Thyroid gland (tissue), 4 donors: ENCODE measurements around the gene PBX2.

ENCODE experiments used
- CTCF ChIP-seq, 6 experiments: fragments of 200-600 bp in 3 of 6; fragments of 450-650 bp in 3 of 6; sonication (generic) in 3 of 6; IDR thresholded peaks; one replicate each; pipeline ENCODE4 v1.5.1; 2016 to 2019; ENCODE audit warnings: antibody characterized with exemption in 6 of 6, mild to moderate bottlenecking in 2 of 6, inconsistent platforms in 1 of 6, moderate library complexity in 1 of 6
- POLR2A ChIP-seq, 2 donors: fragments of 450-650 bp; IDR thresholded peaks; one replicate each; pipeline ENCODE4 v1.6.1; 2017; ENCODE audit warnings: antibody characterized with exemption in 2 of 2, mild to moderate bottlenecking in 2 of 2, moderate library complexity in 1 of 2

- TF ChIP-seq CTCF (IDR thresholded peaks at IDR 0.05) = no peak
- no peak for TF ChIP-seq POLR2A (IDR thresholded peaks at IDR 0.05)
These were observed 10.9 kb upstream of the PBX2 start for GRCh38 chr6:32200711-32201475.
